HCT116 (cell line): Measurements from ENCODE around the gene ZNF837. TPM values are rescaled to one million over a fixed set of nuclear protein-coding genes. Genes with fewer than 3 reads are reported as not detected.

Experiments
- ATAC-seq: fragments of 200-7000 bp; cut with Tn5 transposase; 2 replicates; pipeline ENCODE4 v1.9.1; 2020; ENCODE audit warnings: mild to moderate bottlenecking, moderate library complexity
- BruUV-seq: library from RNA; stranded (reverse); fragments of 400-500 nt; replicated peaks from 2 replicates; lab custom pipeline; 2021; lab: Mats Ljungman, UMichigan
- CTCF ChIA-PET: fragments of 300-600 bp; sonication (Branson Sonifier 250); formaldehyde crosslinking; loops from one replicate; lab custom pipeline; 2021; ENCODE audit warnings: antibody characterized with exemption; lab: Charles Lee
- POLR2A ChIA-PET: fragments of 300-600, 350-600 bp; sonication (Branson Sonifier 250); formaldehyde crosslinking; loops from one replicate; lab custom pipeline; 2021; ENCODE audit warnings: antibody characterized with exemption; lab: Charles Lee
- RAD21 ChIA-PET, 2 experiments: fragments of 300-600 bp; sonication (Branson Sonifier 250); formaldehyde crosslinking; loops; one replicate each; lab custom pipeline; 2023; ENCODE audit warnings: low total read pairs in 2 of 2; ENCODE audit not compliant: uncharacterized antibody in 2 of 2, unreplicated experiment in 2 of 2, low non-redundant PET in 1 of 2; lab: Charles Lee
- DNase-seq: peaks from one replicate; pipeline ENCODE4 v3.0.0-alpha.2; 2010; ENCODE audit warnings: low read depth, low spot score
- H2AFZ ChIP-seq: fragments of 200-600 bp; shearing (Covaris generic), sonication (generic); 2 replicates; pipeline ENCODE4 v1.6.1; 2017; ENCODE audit warnings: low read depth, mixed run types, mixed read lengths, antibody characterized with exemption, low read length; ENCODE audit not compliant: poor library complexity, severe bottlenecking
- H3K27ac ChIP-seq: 2 replicates; pipeline ENCODE4 v1.5.1; 2012; ENCODE audit warnings: low read depth, low read length
- H3K27me3 ChIP-seq: fragments of 200-600 bp; sonication (generic); 2 replicates; pipeline ENCODE4 v1.6.1; 2016; ENCODE audit warnings: mixed run types, low read length, mixed read lengths; ENCODE audit not compliant: insufficient read depth
- H3K36me3 ChIP-seq, 2 experiments: fragments of 200-500 bp in 1 of 2; fragments of 200-600 bp in 1 of 2; sonication (Bioruptor generic) in 1 of 2; sonication (generic) in 1 of 2; 2 replicates each; pipeline versions ENCODE4 v1.5.1 to v1.6.1; 2014 to 2016; ENCODE audit warnings: low read length in 2 of 2, inconsistent platforms in 1 of 2, mixed read lengths in 1 of 2, mixed run types in 1 of 2; ENCODE audit not compliant: insufficient read depth in 2 of 2, control insufficient read depth in 1 of 2
- H3K4me1 ChIP-seq, 2 experiments: fragments of 200-600 bp in 1 of 2; sonication (generic) in 1 of 2; 2 replicates each; pipeline versions ENCODE4 v1.5.1 to v1.6.1; 2012 to 2017; ENCODE audit warnings: low read length in 2 of 2, inconsistent platforms in 1 of 2, mild to moderate bottlenecking in 1 of 2, mixed read lengths in 1 of 2, mixed run types in 1 of 2, moderate library complexity in 1 of 2; ENCODE audit not compliant: insufficient read depth in 2 of 2, control insufficient read depth in 1 of 2
- H3K4me2 ChIP-seq: fragments of 200-600 bp; sonication (generic); 2 replicates; pipeline ENCODE4 v1.6.1; 2017; ENCODE audit warnings: mixed run types, low read length, mixed read lengths
- H3K4me3 ChIP-seq, 2 experiments: fragments of 200-600 bp in 1 of 2; sonication (generic) in 1 of 2; replicated peaks in 1 of 2; 2 replicates each; pipeline ENCODE4 v1.5.1; 2011 to 2016; ENCODE audit warnings: low read length in 2 of 2, control low read depth in 1 of 2, low read depth in 1 of 2, mild to moderate bottlenecking in 1 of 2, mixed read lengths in 1 of 2, mixed run types in 1 of 2
- H3K79me2 ChIP-seq: fragments of 200-600 bp; sonication (generic); 2 replicates; pipeline ENCODE4 v1.6.1; 2017; ENCODE audit warnings: mild to moderate bottlenecking, mixed run types, low read length, moderate library complexity, mixed read lengths; ENCODE audit not compliant: insufficient read depth
- H3K9ac ChIP-seq: fragments of 200-600 bp; sonication (generic); 2 replicates; pipeline ENCODE4 v1.6.1; 2016; ENCODE audit warnings: low read length, mixed read lengths
- H3K9me2 ChIP-seq: fragments of 200-600 bp; sonication (generic), shearing (Covaris generic); 2 replicates; pipeline ENCODE4 v1.6.1; 2017; ENCODE audit warnings: mixed run types, mild to moderate bottlenecking, moderate library complexity; ENCODE audit not compliant: insufficient read depth
- H3K9me3 ChIP-seq, 2 experiments: fragments of 200-500 bp in 1 of 2; fragments of 200-600 bp in 1 of 2; sonication (Bioruptor generic) in 1 of 2; sonication (generic) in 1 of 2; 2 replicates each; pipeline ENCODE4 v1.6.1; 2014 to 2017; ENCODE audit warnings: low read length in 2 of 2, mixed read lengths in 2 of 2, inconsistent platforms in 1 of 2, low read depth in 1 of 2, mild to moderate bottlenecking in 1 of 2, mixed run types in 1 of 2, moderate library complexity in 1 of 2; ENCODE audit not compliant: control insufficient read depth in 1 of 2, insufficient read depth in 1 of 2
- H4K20me1 ChIP-seq: fragments of 200-600 bp; sonication (generic), shearing (Covaris generic); 2 replicates; pipeline ENCODE4 v1.6.1; 2017; ENCODE audit warnings: mixed run types, mild to moderate bottlenecking, moderate library complexity; ENCODE audit not compliant: insufficient read depth
- CTCF ChIP-seq, 3 experiments: fragments of 200-600 bp in 1 of 3; sonication (generic) in 1 of 3; IDR thresholded peaks in 2 of 3; conservative IDR thresholded peaks in 1 of 3; 2 replicates each; pipeline ENCODE4 v1.5.1; 2012 to 2017; ENCODE audit warnings: low read depth in 2 of 3, low read length in 2 of 3, antibody characterized with exemption in 1 of 3, borderline replicate concordance in 1 of 3, control low read depth in 1 of 3, mild to moderate bottlenecking in 1 of 3, mixed read lengths in 1 of 3, mixed run types in 1 of 3, moderate library complexity in 1 of 3; ENCODE audit not compliant: insufficient read depth in 1 of 3
- EGR1 ChIP-seq: IDR thresholded peaks from 2 replicates; pipeline ENCODE4 v1.6.1; 2012; ENCODE audit warnings: low read depth
- ELF1 ChIP-seq: IDR thresholded peaks from 2 replicates; pipeline ENCODE4 v1.6.1; 2012; ENCODE audit warnings: low read depth, borderline replicate concordance
- EZH2phosphoT487 ChIP-seq: fragments of 200-600 bp; IDR thresholded peaks from 2 replicates; pipeline ENCODE4 v1.6.1; 2018; ENCODE audit warnings: antibody characterized with exemption, borderline replicate concordance
- FOSL1 ChIP-seq: IDR thresholded peaks from 2 replicates; pipeline ENCODE4 v1.6.1; 2012; ENCODE audit warnings: low read depth
- JUND ChIP-seq: IDR thresholded peaks from 2 replicates; pipeline ENCODE4 v1.6.1; 2012
- RAD21 ChIP-seq: IDR thresholded peaks from 2 replicates; pipeline ENCODE4 v1.6.1; 2012; ENCODE audit warnings: low read depth, mild to moderate bottlenecking
- SP1 ChIP-seq: IDR thresholded peaks from 2 replicates; pipeline ENCODE4 v1.6.1; 2012; ENCODE audit warnings: low read depth
- SRF ChIP-seq: IDR thresholded peaks from 2 replicates; pipeline ENCODE4 v1.6.1; 2012; ENCODE audit warnings: low read depth
- ZBTB33 ChIP-seq: IDR thresholded peaks from 2 replicates; pipeline ENCODE4 v1.6.1; 2011; ENCODE audit warnings: mild to moderate bottlenecking, low read length, moderate library complexity; ENCODE audit not compliant: insufficient replicate concordance; ENCODE audit errors: extremely low read depth
- ZNF274 ChIP-seq: fragments of 200-500 bp; sonication (Bioruptor generic); IDR thresholded peaks from 2 replicates; pipeline ENCODE4 v1.6.1; 2014; ENCODE audit warnings: mild to moderate bottlenecking, low read depth, low read length, inconsistent platforms
- intact Hi-C: fragments of 100-400 bp; cut with micrococcal nuclease; formaldehyde crosslinking; loops from 2 replicates; pipeline ENCODE4 v1.10.0; 2022
- total RNA-seq: library from RNA; stranded (reverse); gene quantifications from one replicate; pipeline ENCODE4 v1.2.1, GENCODE V29; 2021; ENCODE audit not compliant: unreplicated experiment

The ZNF837 gene
- total RNA-seq, 1 experiment from 2014 or later, result 3.2 TPM

- Histone ChIP-seq H3K9ac (no peak overlapping the region), H3K27me3 (no peaks in the 10 kb centered on the region), H3K9me3 (no peaks in the 10 kb centered on the region), H3K4me2 (no peak overlapping the region), H3K4me1 (no peaks in the 10 kb centered on the region), H3K36me3 (no peaks in the 10 kb centered on the region), H3K79me2 (no peaks in the 10 kb centered on the region), H2AFZ (no peak overlapping the region), H3K9me2 (no peaks in the 10 kb centered on the region), H3K27ac (no peak overlapping the region)
- ATAC-seq (no peak), DNase-seq (no peak)
- ChIA-PET POLR2A (interaction anchor here (1.4 kb wide), 1 partner anchor 11 kb away, joined by 7 read pairs; the partner anchor contains the start of gene ZNF497), RAD21 (interaction anchor here in 1 of 2 experiments (0.5 kb wide), 1 partner anchor 133 kb away, joined by 3 read pairs; no protein-coding TSS in a partner anchor)
- no TSS peak for BruUV-seq
- intact Hi-C loops, result no loop called here
- no peak for TF ChIP-seq ZNF274
- TF ChIP-seq, all 23 proteins: peak for 0
- Histone ChIP-seq H4K20me1 (no peaks in the 10 kb centered on the region), H3K4me3 (no peak overlapping the region)
- CTCF ChIA-PET, result no interaction called here
Measured at GRCh38 chr19:58351558-58351878, 29.3 kb downstream of the ZNF837 start.

GRCh38 chr19:58350871-58351557 is 29.8 kb downstream of the ZNF837 start:
- CTCF ChIA-PET, result no interaction called here
- no TSS peak for BruUV-seq
- Histone ChIP-seq H3K4me1 (no peaks in the 10 kb centered on the region), H4K20me1 (no peaks in the 10 kb centered on the region), H3K4me2 (no peak overlapping the region), H3K9ac (no peak overlapping the region), H3K27ac (no peak overlapping the region), H3K4me3 (no peak overlapping the region), H3K9me2 (no peaks in the 10 kb centered on the region), H3K27me3 (no peaks in the 10 kb centered on the region), H2AFZ (no peak overlapping the region), H3K79me2 (no peaks in the 10 kb centered on the region), H3K9me3 (no peaks in the 10 kb centered on the region), H3K36me3 (no peaks in the 10 kb centered on the region)
- POLR2A ChIA-PET, result no interaction called here
- DNase-seq, result no peak
- TF ChIP-seq RAD21 (no peak), SP1 (no peak), JUND (no peak), FOSL1 (no peak), ZBTB33 (no peak), EZH2phosphoT487 (no peak), EGR1 (no peak), CTCF (IDR thresholded peaks at IDR 0.05 in 2 of 3, conservative IDR thresholded peaks at IDR 0.05 in 1 of 3; ENCODE audit: borderline replicate concordance in 1 of 3, insufficient read depth in 1 of 3, low read depth in 2 of 3, low read length in 2 of 3) (no peak), SRF (no peak), ELF1 (no peak)
- peak; percentile 35; the same call in 1 of the 2 replicates for ATAC-seq
- intact Hi-C loops, result no loop called here
- RAD21 ChIA-PET, result no interaction called here
